Activated CD4-positive, alpha-beta T cell treated with anti-CD3 and anti-CD28 coated beads for 48 hours (primary cell): ENCODE data around the gene SP5.
A peak's percentile ranks its signal among the peaks of the same experiment; 100 is the strongest.
"Not testable (repeated sequence)": the region's sequence is repeated elsewhere in the genome, so short reads cannot be mapped to it uniquely, and the experiment has no call there.

Source experiments
- DNase-seq: peaks from one replicate; pipeline ENCODE4 v3.0.0-alpha.2; 2020

Gene SP5

DNA sequence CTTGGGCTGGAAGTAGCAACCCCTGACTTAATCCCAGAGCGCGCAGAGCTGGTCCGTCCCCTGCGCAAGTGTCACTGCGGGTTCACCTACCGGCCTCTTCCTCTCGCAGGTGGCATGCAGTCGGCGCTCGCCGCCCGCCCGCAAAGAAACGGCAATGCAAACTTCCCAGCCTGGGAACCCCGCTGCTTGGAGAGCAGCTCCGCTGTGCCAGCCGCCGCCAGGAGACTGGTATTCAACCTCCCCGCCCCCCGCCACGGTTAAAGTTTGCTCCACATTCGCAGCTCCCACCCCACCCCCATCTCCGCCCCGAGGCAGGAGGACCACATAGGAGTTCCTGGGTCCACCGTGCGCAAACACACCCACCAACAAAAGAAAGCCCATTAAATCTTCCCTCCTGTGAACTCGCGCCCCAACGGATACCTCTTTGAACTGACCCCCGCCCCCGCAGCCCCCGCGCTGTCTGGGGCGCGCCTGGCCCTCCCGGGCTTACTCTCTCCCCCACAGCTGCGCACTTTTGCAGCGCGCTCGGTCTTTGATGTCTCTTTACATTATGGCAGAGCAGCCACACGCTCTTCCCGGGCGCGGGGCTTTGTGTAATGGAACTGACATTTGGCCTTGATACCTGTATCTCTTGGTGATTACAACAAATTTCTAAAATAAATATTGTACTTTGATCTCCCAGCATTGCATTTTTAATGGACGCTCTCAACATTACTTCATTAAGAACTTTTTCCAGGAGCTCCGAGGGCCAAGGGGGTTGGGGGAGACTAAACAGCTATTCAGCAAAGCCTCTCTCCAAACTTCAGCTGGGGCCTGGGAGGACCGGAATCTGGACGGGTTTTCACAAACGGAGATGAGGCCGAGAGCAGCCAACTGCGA is 3.1 kb upstream of the SP5 start:
- DNase-seq, result peak; percentile 30

DNA sequence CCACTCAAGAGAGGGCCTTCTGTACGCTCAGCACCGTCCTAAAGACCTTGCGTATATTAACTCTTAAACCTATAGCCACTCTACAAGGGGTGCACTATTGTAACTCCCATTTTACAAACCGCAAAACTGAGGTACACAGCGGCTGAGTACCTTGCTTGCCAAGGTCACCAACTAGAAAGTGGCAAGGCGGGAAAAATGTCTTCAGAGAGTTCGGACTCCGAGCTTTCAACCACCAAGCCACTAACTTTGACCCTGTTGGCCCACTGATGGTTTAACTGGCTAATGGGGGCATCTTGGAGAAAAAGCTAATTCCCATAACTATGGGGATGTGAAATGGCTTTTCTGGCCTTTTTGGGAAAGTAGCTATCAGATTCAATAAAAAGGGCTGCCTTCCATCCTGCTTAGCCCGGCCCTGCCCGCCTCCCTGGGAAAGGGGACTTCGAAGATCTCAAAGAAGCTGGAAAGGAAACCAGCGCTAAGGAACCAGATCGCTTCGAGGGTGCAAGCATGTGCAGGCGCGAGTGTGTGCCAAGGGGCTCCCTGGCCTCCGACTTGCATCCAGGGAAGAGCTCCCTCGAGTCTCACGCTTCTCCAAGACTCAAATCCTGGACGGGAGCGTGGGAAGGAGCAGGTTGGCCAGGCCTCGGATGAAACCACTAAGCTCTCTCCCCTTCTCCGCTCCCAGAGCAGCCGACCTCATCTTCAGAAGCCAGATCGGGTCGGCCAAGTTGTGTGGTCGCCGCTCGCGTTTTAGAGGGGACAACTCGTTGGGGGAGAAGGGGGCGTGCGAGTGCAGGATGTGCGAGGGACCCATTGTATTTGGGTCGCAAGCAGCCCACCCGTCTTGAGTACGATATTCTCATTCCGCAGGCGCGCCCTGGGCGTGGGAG is 2.2 kb upstream of the SP5 start:
- DNase-seq, result no peak

DNA sequence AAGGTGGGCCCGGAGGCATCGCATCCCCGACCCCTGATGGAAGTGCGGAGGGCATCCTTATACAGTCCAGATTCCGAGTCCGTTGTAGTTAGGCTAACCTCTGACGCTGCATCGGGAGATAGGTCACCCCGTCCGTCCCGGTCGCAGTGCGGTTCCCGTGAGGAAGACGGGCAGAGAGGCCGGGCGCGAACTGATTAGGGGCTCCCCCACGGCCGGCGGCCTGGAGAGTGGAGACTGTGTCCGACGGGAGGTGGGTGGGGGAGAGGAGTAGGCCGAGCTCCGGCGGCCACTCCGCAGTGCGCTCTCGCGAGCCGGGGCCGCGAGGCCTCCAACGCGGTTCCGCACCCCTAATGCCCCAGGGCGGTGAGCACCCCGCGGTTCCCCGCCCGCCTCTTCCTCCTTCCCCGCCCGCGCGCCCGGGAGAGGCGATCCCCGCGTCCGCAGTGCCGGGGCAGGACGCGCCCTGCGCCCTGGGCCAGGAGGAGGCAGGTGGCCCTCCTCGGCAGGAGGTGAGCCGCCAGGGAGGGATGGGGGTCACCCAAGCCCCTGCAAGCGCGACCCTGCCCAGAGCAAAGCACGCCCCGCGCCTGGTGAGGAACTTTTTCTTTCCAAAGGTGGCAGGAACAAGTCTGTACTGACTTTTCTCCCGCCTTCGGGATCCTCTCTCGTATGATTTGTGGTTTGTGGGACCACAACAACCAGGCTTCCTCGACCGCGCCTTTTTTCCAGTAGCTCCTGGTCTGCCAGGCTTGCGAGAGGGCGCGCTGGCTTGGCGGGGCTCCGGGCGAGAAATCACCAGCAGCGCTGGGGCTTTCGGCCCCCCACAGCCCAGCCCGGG is 1.4 kb upstream of the SP5 start:
- DNase-seq, result no peak

DNA sequence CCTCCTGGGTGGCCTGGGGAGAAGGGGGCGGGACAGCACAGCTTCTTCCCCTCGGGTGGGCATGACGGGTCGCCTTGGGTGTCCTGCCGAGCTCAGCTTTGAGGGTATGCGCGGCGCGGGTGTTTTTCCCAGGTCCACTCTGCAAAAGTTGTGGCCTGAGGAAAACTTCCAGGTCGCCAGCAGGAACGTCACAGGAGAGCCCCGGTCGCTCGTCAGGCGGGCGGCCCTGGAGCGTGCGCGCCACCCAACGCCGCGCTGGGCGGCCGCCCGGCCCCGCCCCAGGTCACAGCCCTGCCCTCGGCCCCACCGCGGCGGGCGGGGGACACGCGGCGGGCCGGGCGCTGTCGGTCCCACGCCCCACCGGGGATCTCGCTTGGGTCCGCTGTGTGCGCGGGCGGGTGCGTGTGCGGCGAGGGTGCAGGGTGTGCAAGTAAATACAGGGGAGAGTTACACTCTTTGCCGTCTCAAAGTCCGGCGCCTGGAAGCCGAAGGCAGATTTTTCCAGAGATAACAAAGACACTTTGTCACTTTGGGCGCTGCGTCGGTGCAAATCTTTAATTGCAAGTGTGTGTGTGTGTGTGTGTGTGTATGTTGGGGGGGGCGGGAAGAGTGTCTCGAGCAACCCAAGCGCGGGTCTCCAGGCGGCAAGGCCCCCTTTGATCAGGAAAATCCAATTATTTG is 616 bp upstream of the SP5 start:
- peak; percentile 20 for DNase-seq

DNA sequence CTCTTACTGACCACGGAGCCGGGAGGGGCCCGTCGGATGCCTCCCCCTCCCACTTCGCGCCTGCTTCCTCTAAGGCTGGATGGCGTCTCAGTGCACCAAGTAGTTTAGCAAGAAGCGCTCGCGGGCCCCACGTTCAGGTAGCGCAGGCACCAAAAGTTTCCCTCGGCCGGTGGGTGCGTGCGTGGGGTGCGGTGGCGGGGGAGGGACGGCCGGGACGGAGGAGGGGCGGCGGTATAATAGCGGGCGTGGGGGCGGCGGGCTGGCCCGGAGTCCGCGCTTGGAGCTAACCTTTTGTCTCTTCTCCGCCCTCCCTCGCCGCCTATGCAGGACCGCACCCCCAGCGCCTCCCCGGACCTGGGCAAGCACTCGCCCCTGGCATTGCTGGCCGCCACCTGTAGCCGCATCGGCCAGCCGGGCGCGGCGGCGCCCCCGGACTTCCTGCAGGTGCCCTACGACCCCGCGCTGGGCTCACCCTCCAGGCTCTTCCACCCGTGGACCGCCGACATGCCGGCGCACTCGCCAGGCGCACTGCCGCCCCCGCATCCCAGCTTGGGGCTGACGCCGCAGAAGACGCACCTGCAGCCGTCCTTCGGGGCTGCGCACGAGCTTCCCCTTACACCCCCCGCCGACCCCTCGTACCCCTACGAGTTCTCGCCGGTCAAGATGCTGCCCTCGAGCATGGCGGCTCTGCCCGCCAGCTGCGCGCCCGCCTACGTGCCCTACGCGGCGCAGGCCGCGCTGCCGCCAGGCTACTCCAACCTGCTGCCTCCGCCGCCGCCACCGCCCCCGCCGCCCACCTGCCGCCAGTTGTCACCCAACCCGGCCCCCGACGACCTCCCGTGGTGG is 1.0 kb downstream of the SP5 start:
- DNase-seq, result peak; percentile 22

DNA sequence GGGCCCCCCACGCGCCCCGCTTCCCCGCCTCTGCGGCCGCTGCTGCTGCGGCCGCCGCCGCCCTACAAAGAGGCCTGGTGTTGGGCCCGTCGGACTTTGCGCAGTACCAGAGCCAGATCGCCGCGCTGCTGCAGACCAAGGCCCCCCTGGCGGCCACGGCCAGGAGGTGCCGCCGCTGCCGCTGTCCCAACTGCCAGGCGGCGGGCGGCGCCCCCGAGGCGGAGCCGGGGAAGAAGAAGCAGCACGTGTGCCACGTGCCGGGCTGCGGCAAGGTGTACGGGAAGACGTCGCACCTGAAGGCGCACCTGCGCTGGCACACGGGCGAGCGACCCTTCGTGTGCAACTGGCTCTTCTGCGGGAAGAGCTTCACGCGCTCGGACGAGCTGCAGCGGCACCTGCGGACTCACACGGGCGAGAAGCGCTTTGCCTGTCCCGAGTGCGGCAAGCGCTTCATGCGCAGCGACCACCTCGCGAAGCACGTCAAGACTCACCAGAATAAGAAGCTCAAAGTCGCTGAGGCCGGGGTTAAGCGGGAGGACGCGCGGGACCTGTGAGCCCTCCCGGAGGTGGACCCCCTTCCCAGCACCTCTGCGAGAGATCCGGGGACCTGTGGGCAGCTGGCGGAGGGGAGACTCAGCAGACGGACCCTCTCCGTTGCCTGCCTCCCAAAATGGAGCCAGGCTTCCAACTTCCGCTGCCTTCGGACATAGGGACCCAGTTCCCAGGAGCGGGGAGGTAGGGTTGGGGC is 1.9 kb downstream of the SP5 start:
- peak; percentile 63 for DNase-seq

DNA sequence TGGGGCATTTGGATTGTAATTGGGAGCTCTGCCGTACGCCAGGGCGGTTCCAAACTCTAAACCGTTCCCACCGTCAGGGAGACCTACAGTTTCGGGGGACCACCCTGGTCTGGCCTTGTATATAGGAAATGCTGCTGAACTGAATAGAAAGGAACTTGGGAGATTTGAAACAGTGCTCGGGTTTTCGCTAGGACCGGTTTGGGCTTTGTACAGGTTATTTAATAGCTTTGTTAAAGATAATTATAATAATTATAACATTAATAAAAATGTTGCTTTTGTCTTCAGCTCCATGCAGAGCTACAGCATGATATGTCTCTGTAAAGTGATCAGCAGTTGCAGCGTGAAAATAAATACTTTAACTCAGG is 2.4 kb downstream of the SP5 start:
- no peak for DNase-seq

DNA sequence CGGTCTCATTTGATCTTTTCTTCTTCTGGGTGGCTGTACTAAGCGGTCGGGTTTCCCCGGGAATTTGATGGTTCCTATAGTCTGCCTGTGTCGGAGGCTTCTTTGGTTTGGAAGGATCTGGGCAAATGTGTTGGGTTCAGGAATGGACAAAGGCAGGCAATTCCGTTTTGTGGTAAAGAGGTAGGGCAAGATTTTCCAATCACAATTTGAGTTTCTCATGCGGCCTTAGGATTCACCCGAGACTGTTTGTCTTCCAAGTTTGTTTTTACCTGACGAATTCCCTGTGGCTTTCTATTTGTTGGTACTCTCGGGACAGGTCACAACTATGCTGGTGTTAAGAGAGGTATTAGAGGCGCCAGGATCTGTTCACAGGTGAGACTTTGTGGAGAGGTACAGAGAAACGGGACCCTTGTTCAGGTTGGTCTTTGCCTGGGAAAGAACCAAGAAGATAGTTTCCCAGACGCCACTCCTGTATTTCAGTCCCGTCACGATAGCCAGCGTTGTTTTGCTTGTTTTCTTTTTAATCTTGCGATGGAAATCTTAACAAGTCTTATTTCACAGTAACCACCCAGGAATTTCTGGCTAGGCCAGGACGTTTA is 3.0 kb downstream of the SP5 start:
- no peak for DNase-seq

DNA sequence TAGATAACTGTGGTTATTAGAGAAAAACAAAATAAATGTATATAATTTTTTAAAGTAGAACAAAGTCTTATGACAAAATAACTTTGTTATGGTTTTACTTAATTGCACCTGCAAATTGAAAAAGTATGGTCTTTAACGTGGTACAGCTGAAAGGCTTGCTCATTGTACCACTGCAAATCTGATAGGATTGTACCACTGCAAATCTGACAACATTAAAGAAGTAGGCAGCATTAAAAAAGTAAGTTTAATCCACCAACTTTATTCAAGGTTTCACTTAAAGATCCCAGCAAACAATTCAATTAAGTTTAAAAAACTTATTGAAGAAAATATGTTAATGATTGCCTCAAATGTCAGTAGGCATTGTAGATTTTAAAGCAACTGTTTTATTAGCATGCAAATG is 4.7 kb downstream of the SP5 start:
- no peak for DNase-seq

DNA sequence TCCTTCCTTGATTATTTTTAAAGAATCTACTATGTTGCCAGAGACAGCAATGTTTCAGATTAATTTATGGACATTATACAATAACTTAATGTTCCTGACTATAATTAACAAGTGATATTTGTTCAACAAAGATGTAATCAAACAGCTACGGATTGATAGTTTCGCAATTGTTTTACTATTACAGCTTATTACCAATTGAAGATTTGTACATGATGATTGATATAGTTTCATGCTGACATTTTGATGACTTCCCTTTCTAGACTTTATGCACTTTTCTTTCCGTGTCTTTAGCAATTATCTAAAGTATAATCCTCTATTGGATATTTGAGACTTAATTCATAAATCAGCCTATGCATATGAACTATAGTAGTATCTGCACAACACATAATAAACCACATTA is 6.5 kb downstream of the SP5 start:
- no peak for DNase-seq

DNA sequence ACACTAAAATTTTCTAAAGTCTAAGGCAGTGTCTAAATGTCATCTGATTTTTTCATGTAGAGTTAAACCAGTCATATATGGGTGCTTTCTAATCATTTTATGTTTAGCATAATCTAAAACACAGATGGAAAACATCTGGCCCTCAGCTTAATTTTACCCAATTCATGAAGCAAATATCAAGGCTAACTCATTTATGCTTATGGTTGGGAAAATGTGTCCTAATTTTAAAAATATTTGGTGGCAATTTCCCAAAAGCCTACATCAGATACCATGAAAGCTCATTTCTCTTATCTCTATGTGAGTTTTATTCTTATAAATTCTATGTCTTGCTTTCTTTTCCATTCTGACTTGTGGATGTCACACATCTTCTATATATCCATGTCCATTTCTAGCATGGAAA is 7.2 kb downstream of the SP5 start:
- DNase-seq, result no peak

DNA sequence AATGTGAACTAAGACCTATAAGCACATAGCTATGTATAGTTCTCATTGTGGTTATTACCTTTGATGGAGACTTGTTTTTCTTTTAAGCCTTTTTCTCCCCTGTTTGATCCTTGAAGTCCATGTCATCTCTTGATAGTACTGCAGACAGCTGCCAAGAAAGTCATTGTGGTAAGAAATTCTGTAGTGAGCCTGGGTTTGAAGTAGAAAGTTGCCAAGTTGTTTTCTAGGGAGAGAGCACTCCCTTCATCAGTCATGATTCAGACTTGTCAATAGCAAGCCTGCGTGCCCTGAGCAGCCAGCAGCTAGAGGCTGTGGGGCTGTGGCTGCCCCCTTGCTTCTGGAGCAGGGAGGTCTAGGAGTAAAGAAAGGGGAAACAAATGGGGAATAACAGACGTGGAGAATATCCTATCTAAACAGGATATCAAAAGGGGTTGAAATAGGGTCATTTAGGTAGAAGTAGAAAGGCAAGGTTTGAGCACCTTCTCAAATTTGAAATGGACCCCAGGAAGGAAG is 8.4 kb downstream of the SP5 start:
- DNase-seq, result no peak

DNA sequence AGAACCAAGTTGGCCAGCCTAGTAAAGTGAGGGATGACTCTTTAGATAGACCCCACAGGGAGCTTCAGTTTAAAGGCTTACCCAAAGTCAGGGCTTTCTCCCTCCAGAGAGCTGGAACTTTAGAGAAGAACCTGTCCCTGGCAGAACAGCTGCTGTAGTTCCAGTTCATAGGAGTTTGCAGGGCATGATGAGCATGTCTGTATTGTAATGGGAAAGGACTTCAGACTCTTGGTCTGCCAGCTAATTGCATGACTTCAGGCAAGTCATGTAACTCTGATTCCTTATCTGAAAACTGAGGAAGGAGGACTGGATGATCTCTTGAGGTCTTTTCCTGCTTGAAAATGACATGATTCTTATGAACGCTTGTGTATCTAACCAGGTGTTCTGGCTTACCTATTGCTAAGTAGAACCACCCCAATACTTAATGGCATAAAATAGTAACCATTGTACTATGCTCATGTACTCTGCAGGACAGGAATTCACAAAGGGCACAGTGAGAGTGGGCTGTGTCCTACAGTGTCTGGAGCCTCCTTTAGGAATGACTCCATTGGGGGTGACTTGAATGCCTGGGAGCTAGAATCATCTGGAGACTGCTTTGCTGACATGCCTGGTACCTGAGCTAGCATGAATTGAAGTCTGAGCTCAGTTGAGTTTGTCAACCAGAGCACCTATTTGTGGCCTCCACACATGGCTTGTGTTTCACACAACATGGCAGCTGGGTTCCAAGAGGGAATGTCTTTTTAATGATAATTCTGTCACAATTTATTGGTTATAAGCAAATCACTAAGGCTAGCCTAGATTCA is 18.9 kb downstream of the SP5 start:
- no peak for DNase-seq

DNA sequence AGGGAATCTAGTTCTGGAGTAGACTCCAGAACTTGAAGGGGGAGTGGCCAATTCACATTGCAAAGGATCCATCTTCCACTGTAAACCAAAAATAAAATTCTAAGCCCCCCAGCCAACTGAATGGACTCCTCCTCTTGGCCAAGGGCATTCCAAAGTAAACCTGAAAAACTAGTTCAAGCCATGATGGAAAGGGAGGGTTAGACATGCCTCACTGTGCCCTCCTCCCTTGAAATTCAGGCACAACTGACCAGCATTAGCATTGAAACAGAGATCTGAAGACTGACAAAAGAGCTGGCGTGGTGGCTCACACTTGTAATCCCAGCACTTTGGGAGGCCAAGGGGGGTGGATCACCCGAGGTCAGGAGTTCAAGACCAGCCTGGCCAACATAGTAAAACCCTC is 19.5 kb downstream of the SP5 start:
- DNase-seq, result not testable (repeated sequence)

DNA sequence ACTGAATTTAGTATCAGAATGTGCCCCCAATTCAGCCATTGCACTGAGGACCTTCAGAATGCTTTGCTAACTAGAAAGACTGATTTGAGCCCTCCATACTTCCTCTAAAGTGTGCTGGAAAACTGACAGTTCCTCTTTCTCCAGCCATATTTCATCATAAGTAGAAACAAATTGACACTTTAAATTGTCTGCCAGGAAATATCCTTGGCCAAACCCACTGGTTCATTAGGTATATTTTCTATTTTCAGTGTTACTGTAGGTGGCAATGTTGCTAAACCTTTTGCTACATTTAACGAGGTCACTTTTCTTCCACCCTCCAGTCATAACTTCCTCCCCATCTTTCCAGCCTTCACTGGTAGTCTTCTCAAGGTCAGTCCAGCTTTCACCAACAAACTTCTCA is 21.5 kb downstream of the SP5 start:
- no peak for DNase-seq

DNA sequence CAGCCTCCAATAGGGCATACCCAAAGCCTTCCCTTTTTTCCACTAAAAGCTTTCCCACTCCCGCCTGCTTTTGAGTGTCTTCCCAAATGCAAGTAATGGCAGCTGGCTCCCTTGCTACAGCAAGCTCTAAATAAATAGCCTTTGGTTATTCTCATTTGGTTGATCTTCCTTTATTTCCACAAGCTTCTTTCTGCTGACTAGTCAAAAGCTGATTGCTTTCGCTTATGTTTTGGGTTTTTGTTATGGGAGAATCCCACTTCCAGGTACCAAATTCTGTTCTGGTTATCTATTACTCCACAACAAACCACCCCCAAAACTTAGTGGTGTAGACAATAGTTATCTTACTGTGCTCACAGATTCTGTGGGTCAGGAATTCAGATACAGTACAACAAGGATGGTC is 22.3 kb downstream of the SP5 start:
- no peak for DNase-seq

DNA sequence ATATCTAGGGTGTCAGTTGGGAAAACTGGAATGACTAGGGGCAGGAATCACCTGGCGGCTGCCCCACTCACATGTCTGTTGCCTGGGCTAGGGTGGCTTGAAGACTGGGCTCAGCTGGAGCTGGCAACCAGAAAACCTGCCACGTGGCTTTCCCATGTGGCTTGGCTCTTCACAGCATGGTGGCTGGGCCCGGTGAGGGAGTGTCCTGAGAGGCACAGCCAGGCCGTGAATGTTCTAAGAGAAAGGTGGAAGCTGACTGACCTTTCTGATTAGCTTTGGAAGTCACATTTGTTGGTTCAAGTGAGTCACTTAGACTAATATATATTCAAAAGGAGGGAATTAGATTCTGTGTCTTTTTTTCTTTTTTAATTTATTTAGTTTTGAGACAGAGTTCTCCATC is 22.7 kb downstream of the SP5 start:
- no peak for DNase-seq

DNA sequence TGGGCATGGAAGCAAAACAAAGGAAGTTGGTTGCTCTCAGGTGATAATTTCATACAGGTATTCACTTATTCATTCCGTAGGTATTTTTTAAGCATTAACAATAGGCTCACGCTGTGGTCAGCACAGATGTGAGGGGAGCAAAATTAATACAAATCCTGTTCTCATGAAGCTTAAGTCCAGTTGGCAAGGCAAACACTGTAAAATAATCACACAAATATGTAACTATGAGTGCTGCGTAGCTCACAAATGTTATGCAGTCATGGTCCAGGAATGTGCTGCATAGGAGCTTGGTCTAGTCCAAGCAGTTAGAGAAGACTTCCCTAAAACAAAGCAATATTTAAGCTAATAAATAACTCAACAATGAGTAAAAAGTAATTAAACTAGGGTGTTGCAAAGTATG is 23.9 kb downstream of the SP5 start:
- DNase-seq, result no peak

DNA sequence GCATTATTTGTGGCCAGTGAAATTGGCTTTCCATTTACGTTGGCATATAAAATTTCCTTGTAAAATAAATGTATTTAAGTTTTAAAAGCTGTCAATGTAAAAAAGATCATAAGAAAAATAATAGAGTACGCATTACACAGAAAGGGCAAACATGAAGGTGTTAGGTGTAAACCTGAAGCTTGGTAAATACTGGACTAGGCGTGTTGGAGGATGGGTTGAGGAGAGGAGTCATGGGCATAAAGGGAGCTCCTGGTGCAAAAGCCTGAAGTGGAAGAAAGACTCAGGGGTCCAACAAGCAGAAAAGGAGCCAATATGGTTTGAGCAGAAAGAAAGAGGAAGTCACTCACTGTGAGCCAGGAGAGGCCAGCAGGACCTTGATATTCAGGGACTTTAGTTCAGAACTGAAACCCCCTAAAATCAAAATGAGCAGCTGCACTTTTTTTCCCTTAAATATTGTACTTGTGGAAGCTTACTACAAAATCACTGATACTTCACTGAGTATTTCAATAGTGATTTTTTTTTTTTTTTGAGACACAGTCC is 24.4 kb downstream of the SP5 start:
- DNase-seq, result no peak
